Left lobe of liver (tissue), 2 donors: ENCODE results near the gene ETS1. TPM values are rescaled to one million over a fixed set of nuclear protein-coding genes. Genes with fewer than 3 reads are reported as not detected.
A peak's percentile ranks its signal among the peaks of the same experiment; 100 is the strongest.

Source experiments
- ATAC-seq: fragments of 200-7000 bp; cut with Tn5 transposase; one replicate; pipeline ENCODE4 v1.9.1; 2020; ENCODE audit warnings: mild to moderate bottlenecking, moderate library complexity
- DNase-seq: peaks from one replicate; pipeline ENCODE4 v3.0.0-alpha.2; 2020; ENCODE audit warnings: low spot score
- total RNA-seq: library from RNA; stranded (reverse); gene quantifications from one replicate; pipeline ENCODE4 v1.2.1, GENCODE V29; 2021
- donor health status: DM: no; HTN: no; CAD: no; lungs with moderate emphysema.
- donor health status: DM: no; HTN: yes; CAD: no.

ETS1 gene
- total RNA-seq, 1 donor from 2014 or later, result 20.2 TPM

GRCh38 chr11:128572965-128573364 is 14.4 kb downstream of the ETS1 start:
- ATAC-seq (no peak), DNase-seq (no peak)

- DNase-seq, result no peak
- ATAC-seq, result no peak
Measured at GRCh38 chr11:128570632-128571031, 16.7 kb downstream of the ETS1 start.

GRCh38 chr11:128569291-128569690 is 18.1 kb downstream of the ETS1 start:
- no peak for ATAC-seq
- no peak for DNase-seq

GRCh38 chr11:128568166-128568778 is 19.1 kb downstream of the ETS1 start:
- ATAC-seq (peak; percentile 67), DNase-seq (no peak)

GRCh38 chr11:128567130-128567529 is 20.2 kb downstream of the ETS1 start:
- DNase-seq (no peak), ATAC-seq (no peak)

GRCh38 chr11:128565881-128566280 is 21.5 kb downstream of the ETS1 start:
- peak; percentile 64 for ATAC-seq
- no peak for DNase-seq

- DNase-seq (no peak), ATAC-seq (no peak)
Measured at GRCh38 chr11:128564642-128565245, 22.6 kb downstream of the ETS1 start.

GRCh38 chr11:128563942-128564641 is 23.3 kb downstream of the ETS1 start:
- ATAC-seq (no peak), DNase-seq (no peak)

GRCh38 chr11:128563308-128563707 is 24.1 kb downstream of the ETS1 start:
- no peak for ATAC-seq
- DNase-seq, result no peak

- DNase-seq (no peak), ATAC-seq (no peak)
Measured at GRCh38 chr11:128559496-128560103, 27.8 kb downstream of the ETS1 start.

GRCh38 chr11:128555606-128556005 is 31.8 kb downstream of the ETS1 start:
- DNase-seq (no peak), ATAC-seq (peak; percentile 72)

GRCh38 chr11:128553662-128554362 is 33.5 kb downstream of the ETS1 start:
- peak; percentile 51 for ATAC-seq

GRCh38 chr11:128552783-128553661 is 34.3 kb downstream of the ETS1 start:
- DNase-seq (no peak), ATAC-seq (no peak)

More at GRCh38 chr11:128553662-128554362, 33.5 kb downstream of the ETS1 start:
- DNase-seq, result no peak

GRCh38 chr11:128551611-128552335 is 35.6 kb downstream of the ETS1 start:
- ATAC-seq, result no peak

GRCh38 chr11:128551058-128551457 is 36.3 kb downstream of the ETS1 start:
- DNase-seq (no peak), ATAC-seq (no peak)

More at GRCh38 chr11:128551611-128552335, 35.6 kb downstream of the ETS1 start:
- DNase-seq, result no peak

- DNase-seq (no peak), ATAC-seq (no peak)
Measured at GRCh38 chr11:128550261-128550821, 37.0 kb downstream of the ETS1 start.

GRCh38 chr11:128549256-128549944 is 38.0 kb downstream of the ETS1 start:
- peak; percentile 4 for ATAC-seq
- peak; percentile 54 for DNase-seq

- DNase-seq (peak; percentile 75), ATAC-seq (peak; percentile 89)
Measured at GRCh38 chr11:128548649-128549255, 38.6 kb downstream of the ETS1 start.
